ENCODE measurements around the gene CCL3.

Gene CCL3

DNA sequence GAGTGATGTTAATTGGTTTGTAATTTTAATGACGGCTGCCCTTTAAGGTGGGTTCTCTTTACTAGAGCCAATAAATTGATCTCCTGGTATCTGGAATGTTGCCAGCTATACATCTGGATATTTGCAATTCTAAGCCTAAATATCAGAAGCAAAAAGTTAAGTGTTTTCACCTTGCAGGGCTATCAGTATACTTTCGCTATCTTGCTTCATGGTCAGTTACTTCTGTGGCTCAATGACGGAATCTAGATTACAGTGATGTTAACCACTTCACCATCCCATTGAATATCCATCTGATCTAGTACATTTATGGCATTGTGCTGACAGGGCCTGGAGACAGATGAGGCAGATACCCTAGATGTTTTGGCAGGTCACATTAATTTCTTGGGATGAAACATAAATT lies 42.0 kb upstream of the CCL3 start:
- H3K4me3 ChIP-seq (ENCODE audit: low read depth, low read length), result no peak overlapping the region
- no peak for DNase-seq (ENCODE audit: low read depth)
- TF ChIP-seq, protein P1, sequence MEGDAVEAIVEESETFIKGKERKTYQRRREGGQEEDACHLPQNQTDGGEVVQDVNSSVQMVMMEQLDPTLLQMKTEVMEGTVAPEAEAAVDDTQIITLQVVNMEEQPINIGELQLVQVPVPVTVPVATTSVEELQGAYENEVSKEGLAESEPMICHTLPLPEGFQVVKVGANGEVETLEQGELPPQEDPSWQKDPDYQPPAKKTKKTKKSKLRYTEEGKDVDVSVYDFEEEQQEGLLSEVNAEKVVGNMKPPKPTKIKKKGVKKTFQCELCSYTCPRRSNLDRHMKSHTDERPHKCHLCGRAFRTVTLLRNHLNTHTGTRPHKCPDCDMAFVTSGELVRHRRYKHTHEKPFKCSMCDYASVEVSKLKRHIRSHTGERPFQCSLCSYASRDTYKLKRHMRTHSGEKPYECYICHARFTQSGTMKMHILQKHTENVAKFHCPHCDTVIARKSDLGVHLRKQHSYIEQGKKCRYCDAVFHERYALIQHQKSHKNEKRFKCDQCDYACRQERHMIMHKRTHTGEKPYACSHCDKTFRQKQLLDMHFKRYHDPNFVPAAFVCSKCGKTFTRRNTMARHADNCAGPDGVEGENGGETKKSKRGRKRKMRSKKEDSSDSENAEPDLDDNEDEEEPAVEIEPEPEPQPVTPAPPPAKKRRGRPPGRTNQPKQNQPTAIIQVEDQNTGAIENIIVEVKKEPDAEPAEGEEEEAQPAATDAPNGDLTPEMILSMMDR (IDR thresholded peaks at IDR 0.05; ENCODE audit: low read depth, low read length, missing control alignments), result no peak

DNA sequence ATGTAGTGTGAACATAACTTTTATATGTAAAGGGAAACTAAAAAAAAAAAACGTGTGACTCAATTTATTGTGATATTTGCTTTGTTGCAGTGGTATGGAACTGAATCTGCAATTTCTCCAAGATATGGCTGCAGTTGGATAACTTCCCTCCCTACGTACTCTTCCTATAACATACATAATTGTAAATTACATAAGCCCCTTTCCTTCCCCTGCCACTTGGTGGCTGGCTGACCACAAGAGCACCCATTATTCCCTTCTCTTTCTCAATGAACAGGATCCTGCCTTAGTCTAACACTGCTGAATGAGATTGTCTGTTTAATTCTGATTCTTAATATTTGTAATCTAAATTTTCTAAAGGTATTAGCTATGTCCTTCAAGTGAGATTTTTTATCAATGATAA lies 41.5 kb upstream of the CCL3 start:
- DNase-seq (ENCODE audit: low read depth), result no peak
- no peak overlapping the region for H3K4me3 ChIP-seq (ENCODE audit: low read depth, low read length)
- TF ChIP-seq, protein P1 (IDR thresholded peaks at IDR 0.05; ENCODE audit: low read depth, low read length, missing control alignments), result no peak

DNA sequence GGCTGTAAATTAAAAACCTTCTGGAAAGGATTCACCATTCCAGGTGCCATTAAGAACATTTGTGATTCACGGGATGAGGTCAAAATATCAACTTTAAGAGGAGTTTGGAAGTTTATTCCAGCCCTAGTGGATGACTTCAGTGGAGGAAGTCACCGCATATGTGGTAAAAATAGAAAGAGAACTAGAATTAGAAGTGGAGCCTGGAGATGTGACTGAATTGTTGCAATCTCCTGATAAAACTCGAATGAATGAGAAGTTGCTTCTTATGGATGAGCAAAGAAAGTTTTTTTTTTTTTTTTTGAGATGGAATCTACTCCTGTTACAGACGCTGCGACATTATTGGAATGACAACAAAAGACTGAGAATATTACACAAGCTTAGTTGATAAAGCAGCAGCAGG lies 40.4 kb upstream of the CCL3 start:
- no peak for DNase-seq (ENCODE audit: low read depth)
- TF ChIP-seq, protein P1 (IDR thresholded peaks at IDR 0.05; ENCODE audit: low read depth, low read length, missing control alignments), result no peak

DNA sequence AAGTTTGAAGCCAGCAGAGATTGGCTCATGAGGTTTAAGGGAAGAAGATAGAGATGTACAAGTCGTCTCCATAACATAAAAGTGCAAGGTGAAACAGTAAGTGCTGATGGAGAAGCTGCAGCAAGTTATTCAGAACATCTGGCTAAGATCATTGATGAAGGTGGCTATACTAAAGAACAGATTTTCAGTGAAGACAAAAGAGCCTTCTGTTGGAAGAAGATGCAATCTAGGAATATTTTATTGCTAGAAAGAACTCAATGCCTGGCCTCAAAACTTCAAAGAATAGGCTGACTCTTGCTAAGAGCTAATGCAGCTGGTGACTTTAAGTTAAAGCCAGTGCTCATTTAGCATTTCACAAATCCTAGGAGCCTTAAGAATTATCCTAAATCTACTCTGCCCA lies 39.7 kb upstream of the CCL3 start:
- TF ChIP-seq, protein P1 (IDR thresholded peaks at IDR 0.05; ENCODE audit: low read depth, low read length, missing control alignments), result no peak
- no peak for DNase-seq (ENCODE audit: low read depth)
- H3K4me3 ChIP-seq (ENCODE audit: low read depth, low read length), result no peak overlapping the region

More for the DNA sequence above, 40.4 kb upstream of the CCL3 start:
- no peak overlapping the region for H3K4me3 ChIP-seq (ENCODE audit: low read depth, low read length)

DNA sequence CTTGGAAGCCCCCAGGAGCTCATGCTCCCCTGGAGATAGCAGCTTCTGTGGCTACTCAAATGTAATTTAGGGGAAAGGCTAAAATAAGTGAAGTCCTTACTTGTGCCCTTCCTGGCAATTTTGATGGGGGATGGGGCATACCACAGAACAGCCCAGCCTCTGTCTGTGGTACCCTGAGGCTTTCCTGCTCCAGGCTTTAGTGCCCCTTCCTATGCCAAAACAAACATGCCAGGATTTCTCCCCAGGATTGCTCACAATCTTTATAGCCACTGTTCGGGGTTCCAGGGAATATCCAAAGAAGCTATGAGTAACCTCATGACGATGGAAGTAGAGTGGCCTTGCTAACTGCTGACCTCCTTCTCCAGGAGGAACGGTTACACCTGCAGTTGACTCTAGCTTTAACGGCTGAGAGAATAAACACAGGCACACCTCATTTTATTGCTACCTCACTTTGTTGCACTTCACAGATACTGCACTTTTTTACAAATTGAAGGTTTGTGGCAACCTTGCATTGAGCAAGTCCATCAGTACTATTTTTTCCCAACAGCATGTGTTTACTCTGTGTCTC lies 38.6 kb upstream of the CCL3 start:
- DNase-seq (ENCODE audit: low read depth), result no peak
- no peak overlapping the region for H3K4me3 ChIP-seq (ENCODE audit: low read depth, low read length)
- TF ChIP-seq, protein P1 (IDR thresholded peaks at IDR 0.05; ENCODE audit: low read depth, low read length, missing control alignments), result no peak

DNA sequence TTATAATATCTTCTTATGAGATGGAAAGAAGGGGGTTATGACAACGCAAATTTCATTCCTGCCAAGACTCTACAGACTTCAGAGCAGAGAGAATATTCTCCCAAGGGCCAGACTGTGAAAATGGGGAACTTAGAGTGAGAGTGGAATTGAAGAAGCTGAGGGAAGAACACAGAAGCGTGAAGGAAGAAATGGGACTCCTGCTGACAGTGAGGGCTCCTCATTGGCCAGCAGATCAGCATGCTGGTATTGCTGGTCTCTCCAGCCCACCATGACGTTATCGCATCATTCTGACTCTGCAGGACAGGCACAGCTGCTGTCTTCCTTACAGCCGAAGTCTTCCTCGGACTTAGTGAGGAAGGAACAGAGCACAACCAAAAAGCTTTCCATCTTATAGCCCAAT lies 38.0 kb upstream of the CCL3 start:
- DNase-seq (ENCODE audit: low read depth), result no peak
- H3K4me3 ChIP-seq (ENCODE audit: low read depth, low read length), result no peak overlapping the region; the same call in 1 of the 2 replicates

More for the DNA sequence above, 38.0 kb upstream of the CCL3 start:
- TF ChIP-seq, protein P1 (IDR thresholded peaks at IDR 0.05; ENCODE audit: low read depth, low read length, missing control alignments), result no peak

Data from GM12864 (cell line).